Mucosa of descending colon (tissue), 3 donors: ENCODE measurements around the gene NUP42. TPM values are rescaled to one million over a fixed set of nuclear protein-coding genes. Genes with fewer than 3 reads are reported as not detected.
A peak's percentile ranks its signal among the peaks of the same experiment; 100 is the strongest.

Source experiments
- ATAC-seq: fragments of 200-7000 bp; cut with Tn5 transposase; one replicate; pipeline ENCODE4 v1.9.1; 2020; ENCODE audit warnings: mild to moderate bottlenecking, moderate library complexity
- DNase-seq, 3 donors: peaks; one replicate each; pipeline ENCODE4 v3.0.0-alpha.2; 2020
- H3K36me3 ChIP-seq: fragments of 200-600 bp; one replicate; pipeline ENCODE4 v1.8.0; 2021; ENCODE audit warnings: low read depth, mild to moderate bottlenecking
- H3K4me1 ChIP-seq: fragments of 200-600 bp; one replicate; pipeline ENCODE4 v1.8.0; 2021; ENCODE audit warnings: low read depth, mild to moderate bottlenecking
- H3K4me3 ChIP-seq: fragments of 200-600 bp; one replicate; pipeline ENCODE4 v1.8.0; 2021; ENCODE audit warnings: mild to moderate bottlenecking
- H3K9me3 ChIP-seq: fragments of 200-600 bp; one replicate; pipeline ENCODE4 v1.8.0; 2021; ENCODE audit warnings: mild to moderate bottlenecking
- CTCF ChIP-seq: fragments of 200-600 bp; IDR thresholded peaks from one replicate; pipeline ENCODE4 v1.8.0; 2022; ENCODE audit warnings: antibody characterized with exemption, mild to moderate bottlenecking
- intact Hi-C, 2 donors: fragments of 100-400 bp; cut with DNase I in 1 of 2; cut with micrococcal nuclease in 1 of 2; formaldehyde crosslinking; loops; one replicate each; pipeline versions ENCODE4 v1.11.0 to v1.11.1; 2022; cut with DNase I, micrococcal nuclease
- total RNA-seq, 3 donors: library from RNA; stranded (reverse); fragmentation: NEBNext Ultra II Directional in 2 of 3; extraction: Animal tissue kit (Norgen Biotek cat#: 25700) in 2 of 3; gene quantifications; one replicate each; pipeline versions ENCODE4 v1.2.1 to v1.2.4, GENCODE V29; 2021 to 2023
- donor health status: DM: no; HTN: no; CAD: no; lungs with moderate emphysema.
- donor health status: DM: no; HTN: no; CAD: no.
- donor health status: DM: no; HTN: yes; CAD: no.

Gene NUP42
- total RNA-seq, 3 donors from 2014 or later: 26.6 to 34.1 (median 27.6) TPM

- no peaks in the 10 kb centered on the region for H3K36me3 ChIP-seq
- ATAC-seq (no peak), DNase-seq (no peak)
- no peaks in the 10 kb centered on the region for H3K9me3 ChIP-seq
- no peak for TF ChIP-seq CTCF
- intact Hi-C loops: no loop called here
- H3K4me3 ChIP-seq: no peak overlapping the region
- no peaks in the 10 kb centered on the region for H3K4me1 ChIP-seq
These were observed 13.6 kb upstream of the NUP42 start for GRCh38 chr7:23168111-23168885.

GRCh38 chr7:23175938-23176337, 5.9 kb upstream of the NUP42 start:
- no peak for TF ChIP-seq CTCF

GRCh38 chr7:23183279-23184012, 1.6 kb downstream of the NUP42 start:
- Histone ChIP-seq H3K36me3 (no peaks in the 10 kb centered on the region), H3K4me1 (peaks cover 7% of the 10 kb centered on the region), H3K9me3 (no peaks in the 10 kb centered on the region), H3K4me3 (no peak overlapping the region)
- no peak for TF ChIP-seq CTCF
- ATAC-seq (no peak), DNase-seq (no peak)
- intact Hi-C loops: loop anchor here in 1 of 2 donors (10.0 kb wide), 1 partner anchor 79 kb away; the partner anchor contains the start of gene KLHL7

More at GRCh38 chr7:23175938-23176337, 5.9 kb upstream of the NUP42 start:
- intact Hi-C loops: no loop called here
- ATAC-seq: no peak
- no peak for DNase-seq
- no peaks in the 10 kb centered on the region for H3K36me3 ChIP-seq
- H3K4me1 ChIP-seq: no peaks in the 10 kb centered on the region
- H3K4me3 ChIP-seq: no peak overlapping the region
- H3K9me3 ChIP-seq: no peaks in the 10 kb centered on the region

- Histone ChIP-seq H3K4me1 (peaks cover 7% of the 10 kb centered on the region), H3K9me3 (no peaks in the 10 kb centered on the region), H3K36me3 (no peaks in the 10 kb centered on the region), H3K4me3 (no peak overlapping the region)
- DNase-seq: no peak
- ATAC-seq: no peak
- no peak for TF ChIP-seq CTCF
- intact Hi-C loops: loop anchor here in 1 of 2 donors (10.0 kb wide), 1 partner anchor 79 kb away; the partner anchor contains the start of gene KLHL7
These were observed 2.4 kb downstream of the NUP42 start for GRCh38 chr7:23184291-23184690.

- no peaks in the 10 kb centered on the region for H3K9me3 ChIP-seq
- H3K4me3 ChIP-seq: no peak overlapping the region
- no peak for TF ChIP-seq CTCF
- peak in 1 of 3 donors; percentile 74 for DNase-seq
- H3K36me3 ChIP-seq: no peaks in the 10 kb centered on the region
- no peak for ATAC-seq
- intact Hi-C loops: loop anchor here in 1 of 2 donors (10.0 kb wide), 1 partner anchor 80 kb away; the partner anchor contains the start of gene KLHL7
- peaks cover 7% of the 10 kb centered on the region for H3K4me1 ChIP-seq
These were observed 3.0 kb downstream of the NUP42 start for GRCh38 chr7:23184709-23185359.
